Lower lobe of right lung (tissue), 2 donors: ENCODE measurements around the gene PLEKHA6. TPM values are rescaled to one million over a fixed set of nuclear protein-coding genes. Genes with fewer than 3 reads are reported as not detected.
A peak's percentile ranks its signal among the peaks of the same experiment; 100 is the strongest.

Experiments
- ATAC-seq, 2 donors: fragments of 200-7000 bp; cut with Tn5 transposase; one replicate each; pipeline ENCODE4 v1.9.1; 2020 to 2022; ENCODE audit warnings: mild to moderate bottlenecking in 2 of 2, moderate library complexity in 2 of 2
- DNase-seq: peaks from one replicate; pipeline ENCODE4 v3.0.0-alpha.2; 2020
- H3K27ac ChIP-seq: fragments of 200-600 bp; one replicate; pipeline ENCODE4 v1.8.0; 2022
- H3K27me3 ChIP-seq: fragments of 200-600 bp; one replicate; pipeline ENCODE4 v1.8.0; 2022; ENCODE audit warnings: low read depth
- H3K36me3 ChIP-seq: fragments of 200-600 bp; one replicate; pipeline ENCODE4 v1.8.0; 2022; ENCODE audit warnings: mild to moderate bottlenecking
- H3K4me1 ChIP-seq: fragments of 200-600 bp; one replicate; pipeline ENCODE4 v1.8.0; 2022
- H3K4me3 ChIP-seq: fragments of 200-600 bp; one replicate; pipeline ENCODE4 v1.8.0; 2022; ENCODE audit warnings: mild to moderate bottlenecking
- H3K9me3 ChIP-seq: fragments of 200-600 bp; one replicate; pipeline ENCODE4 v1.8.0; 2022
- intact Hi-C: fragments of 100-400 bp; cut with DNase I; formaldehyde crosslinking; loops from one replicate; pipeline ENCODE4 v1.11.0; 2022
- total RNA-seq: library from RNA; stranded (reverse); fragmentation: NEBNext Ultra II Directional; extraction: Animal tissue kit (Norgen Biotek cat#: 25700); gene quantifications from one replicate; pipeline ENCODE4 v1.2.1, GENCODE V29; 2021
- TF ChIP-seq, protein P1 (sequence below): fragments of 200-600 bp; IDR thresholded peaks from one replicate; pipeline ENCODE4 v1.8.0; 2022; ENCODE audit warnings: antibody characterized with exemption, mild to moderate bottlenecking
- donor health status: DM: no; HTN: yes; CAD: no; lungs with severe emphysema.

PLEKHA6 gene
- total RNA-seq, 1 donor from 2014 or later: 7.6 TPM

DNA sequence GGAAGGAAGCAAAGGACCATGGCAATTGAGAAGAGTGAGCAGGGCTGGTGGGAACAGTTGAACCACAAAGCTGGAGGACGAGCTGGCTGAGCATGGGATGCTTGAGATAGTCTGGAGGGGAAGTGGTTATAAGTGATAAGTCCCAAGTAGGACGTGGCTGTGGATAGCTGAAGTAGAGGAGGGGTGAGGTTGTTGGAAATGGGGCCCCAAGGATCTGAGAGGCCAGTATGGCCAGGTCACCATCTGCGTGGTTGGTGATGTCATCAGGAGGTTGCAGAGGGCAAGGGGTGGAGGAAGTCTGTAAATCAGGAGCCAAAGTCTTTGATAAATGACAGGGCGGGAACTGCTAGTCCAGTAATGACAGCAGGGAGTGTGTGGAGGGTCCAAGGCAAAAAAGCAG is 182.6 kb downstream of the PLEKHA6 start:
- ATAC-seq: no peak
- Histone ChIP-seq H3K27me3 (peaks cover 8% of the 10 kb centered on the region), H3K9me3 (no peaks in the 10 kb centered on the region), H3K27ac (no peak overlapping the region), H3K4me3 (no peak overlapping the region), H3K4me1 (no peaks in the 10 kb centered on the region), H3K36me3 (no peaks in the 10 kb centered on the region)
- TF ChIP-seq, protein P1, sequence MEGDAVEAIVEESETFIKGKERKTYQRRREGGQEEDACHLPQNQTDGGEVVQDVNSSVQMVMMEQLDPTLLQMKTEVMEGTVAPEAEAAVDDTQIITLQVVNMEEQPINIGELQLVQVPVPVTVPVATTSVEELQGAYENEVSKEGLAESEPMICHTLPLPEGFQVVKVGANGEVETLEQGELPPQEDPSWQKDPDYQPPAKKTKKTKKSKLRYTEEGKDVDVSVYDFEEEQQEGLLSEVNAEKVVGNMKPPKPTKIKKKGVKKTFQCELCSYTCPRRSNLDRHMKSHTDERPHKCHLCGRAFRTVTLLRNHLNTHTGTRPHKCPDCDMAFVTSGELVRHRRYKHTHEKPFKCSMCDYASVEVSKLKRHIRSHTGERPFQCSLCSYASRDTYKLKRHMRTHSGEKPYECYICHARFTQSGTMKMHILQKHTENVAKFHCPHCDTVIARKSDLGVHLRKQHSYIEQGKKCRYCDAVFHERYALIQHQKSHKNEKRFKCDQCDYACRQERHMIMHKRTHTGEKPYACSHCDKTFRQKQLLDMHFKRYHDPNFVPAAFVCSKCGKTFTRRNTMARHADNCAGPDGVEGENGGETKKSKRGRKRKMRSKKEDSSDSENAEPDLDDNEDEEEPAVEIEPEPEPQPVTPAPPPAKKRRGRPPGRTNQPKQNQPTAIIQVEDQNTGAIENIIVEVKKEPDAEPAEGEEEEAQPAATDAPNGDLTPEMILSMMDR: no peak
- no peak for DNase-seq
- intact Hi-C loops: no loop called here

DNA sequence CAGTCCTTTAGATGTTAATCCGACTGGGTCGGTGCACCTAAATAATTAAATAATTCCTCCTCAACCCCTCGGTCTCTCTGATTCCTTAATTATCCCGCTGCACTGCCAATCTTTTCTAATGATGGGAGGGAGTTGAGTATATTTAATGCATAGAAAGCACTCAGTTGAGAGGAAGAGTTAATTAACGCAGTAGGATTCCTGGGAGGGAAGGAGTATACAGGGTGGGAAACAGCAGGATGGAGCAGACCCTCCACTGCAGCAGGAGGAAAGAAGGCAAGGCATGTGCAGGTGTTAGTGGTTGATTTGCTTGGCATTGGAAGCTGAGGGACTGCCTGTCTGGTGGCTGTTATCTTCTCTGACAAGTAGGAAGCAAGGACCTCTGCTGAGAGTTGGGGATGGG is 183.7 kb downstream of the PLEKHA6 start:
- Histone ChIP-seq H3K4me1 (no peaks in the 10 kb centered on the region), H3K36me3 (no peaks in the 10 kb centered on the region), H3K9me3 (no peaks in the 10 kb centered on the region), H3K4me3 (no peak overlapping the region), H3K27ac (no peak overlapping the region), H3K27me3 (peaks cover 8% of the 10 kb centered on the region)
- ATAC-seq: no peak
- TF ChIP-seq, protein P1: no peak
- DNase-seq: peak; percentile 1
- intact Hi-C loops: no loop called here

DNA sequence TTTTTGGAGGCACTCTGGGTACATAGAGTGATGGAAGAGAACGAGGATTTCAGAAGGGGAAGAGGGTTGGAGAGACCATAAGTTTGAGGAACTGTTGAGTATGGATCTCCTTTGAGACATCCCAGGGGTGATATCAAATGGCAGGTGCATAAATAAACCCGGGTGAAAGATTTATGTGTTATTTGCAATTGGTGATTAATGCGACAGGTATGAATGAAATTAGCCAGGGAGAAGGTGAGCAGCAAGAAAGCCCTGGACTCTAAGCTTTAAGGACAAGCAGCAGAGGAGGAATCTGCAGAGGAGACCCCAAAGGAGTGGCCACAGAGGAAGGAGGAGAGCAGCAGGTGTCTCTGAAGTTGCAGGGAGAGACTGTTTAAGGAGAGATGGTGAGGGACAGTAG is 184.8 kb downstream of the PLEKHA6 start:
- H3K36me3 ChIP-seq: no peaks in the 10 kb centered on the region
- H3K9me3 ChIP-seq: peaks cover 4% of the 10 kb centered on the region
- TF ChIP-seq, protein P1: no peak
- ATAC-seq (no peak), DNase-seq (no peak)
- no peaks in the 10 kb centered on the region for H3K4me1 ChIP-seq
- no peak overlapping the region for H3K27ac ChIP-seq
- peaks cover 8% of the 10 kb centered on the region for H3K27me3 ChIP-seq
- intact Hi-C loops: no loop called here
- no peak overlapping the region for H3K4me3 ChIP-seq

DNA sequence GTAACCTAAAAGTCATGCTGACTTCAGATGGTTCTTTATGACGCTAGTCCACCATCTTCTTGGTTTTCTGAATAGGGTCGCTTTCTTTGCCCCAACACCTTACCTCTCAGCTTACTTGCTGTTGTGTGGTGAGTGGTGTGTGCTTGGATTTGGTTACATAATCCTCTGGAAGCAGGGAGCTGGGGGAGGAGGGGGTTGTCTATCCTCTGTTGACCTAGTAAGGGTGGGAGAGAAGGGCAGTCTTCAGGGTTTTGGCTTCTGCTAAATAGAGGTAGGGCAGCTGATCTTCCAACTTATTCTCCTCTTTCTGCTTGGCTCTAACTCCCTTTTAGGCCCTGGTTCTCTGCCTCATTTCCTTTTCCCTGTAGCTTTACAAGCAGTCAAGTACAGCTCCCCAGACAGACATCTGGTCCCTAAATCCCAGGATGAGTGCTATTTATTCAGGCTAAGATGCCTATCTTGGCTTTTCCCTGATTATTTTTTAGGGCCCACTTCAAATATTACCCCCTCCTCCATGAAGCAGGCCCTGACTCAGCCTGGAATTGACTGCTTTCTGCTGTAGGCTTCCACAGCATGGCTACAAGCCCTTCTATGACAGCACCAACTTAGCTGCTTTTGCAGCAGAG is 187.2 kb downstream of the PLEKHA6 start:
- Histone ChIP-seq H3K27me3 (peaks cover 4% of the 10 kb centered on the region), H3K4me1 (no peaks in the 10 kb centered on the region), H3K4me3 (no peak overlapping the region), H3K9me3 (peaks cover 14% of the 10 kb centered on the region), H3K36me3 (no peaks in the 10 kb centered on the region), H3K27ac (no peak overlapping the region)
- TF ChIP-seq, protein P1: no peak
- no peak for DNase-seq
- no peak for ATAC-seq
- intact Hi-C loops: no loop called here

DNA sequence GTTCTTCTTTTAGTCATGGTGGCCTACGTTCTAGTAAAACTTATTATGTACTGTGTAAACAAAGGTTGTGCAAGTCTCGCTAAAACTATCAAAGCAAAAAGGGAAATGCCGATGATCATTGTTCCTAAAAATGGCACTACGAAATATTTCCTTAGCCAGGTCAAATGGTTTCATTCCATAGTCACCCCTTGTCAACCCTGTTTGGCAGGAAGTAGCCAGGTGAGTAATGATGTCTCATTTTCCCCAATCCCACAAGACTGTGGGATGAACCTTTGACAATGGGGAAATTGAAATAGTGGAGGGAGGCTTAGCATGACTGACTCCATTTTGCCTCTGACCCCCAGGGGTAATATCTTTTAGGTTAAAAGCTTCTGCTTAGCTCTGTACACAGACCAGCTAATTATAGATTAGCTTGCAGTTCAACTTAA is 188.0 kb downstream of the PLEKHA6 start:
- TF ChIP-seq, protein P1: no peak
- DNase-seq (no peak), ATAC-seq (peak; percentile 46 to 59)
- Histone ChIP-seq H3K36me3 (no peaks in the 10 kb centered on the region), H3K9me3 (peaks cover 14% of the 10 kb centered on the region), H3K27ac (no peak overlapping the region), H3K4me1 (no peaks in the 10 kb centered on the region), H3K4me3 (no peak overlapping the region), H3K27me3 (peaks cover 4% of the 10 kb centered on the region)
- intact Hi-C loops: no loop called here
